T follicular helper cell (primary cell): ENCODE data around the gene TTC21A.

Experiments used
- DNase-seq: peaks from one replicate; pipeline ENCODE4 v3.0.0-alpha.2; 2020; ENCODE audit warnings: low read depth

Gene TTC21A

GRCh38 chr3:39118931-39119660, 11.6 kb downstream of the TTC21A start:
- no peak for DNase-seq

GRCh38 chr3:39121621-39122020, 14.1 kb downstream of the TTC21A start:
- no peak for DNase-seq

GRCh38 chr3:39122813-39123212, 15.3 kb downstream of the TTC21A start:
- no peak for DNase-seq

GRCh38 chr3:39124876-39125840, 17.7 kb downstream of the TTC21A start:
- DNase-seq: no peak

- DNase-seq: no peak
Measured at GRCh38 chr3:39125841-39126500, 18.5 kb downstream of the TTC21A start.

GRCh38 chr3:39126532-39127071, 19.1 kb downstream of the TTC21A start:
- no peak for DNase-seq

- DNase-seq: no peak
Measured at GRCh38 chr3:39127269-39127907, 19.9 kb downstream of the TTC21A start.

GRCh38 chr3:39127908-39128304, 20.4 kb downstream of the TTC21A start:
- DNase-seq: no peak

- no peak for DNase-seq
Measured at GRCh38 chr3:39128951-39129350, 21.5 kb downstream of the TTC21A start.

- no peak for DNase-seq
Measured at GRCh38 chr3:39130026-39130425, 22.5 kb downstream of the TTC21A start.

- DNase-seq: no peak
Measured at GRCh38 chr3:39130693-39131265, 23.3 kb downstream of the TTC21A start.

GRCh38 chr3:39132096-39133092, 24.9 kb downstream of the TTC21A start:
- no peak for DNase-seq

GRCh38 chr3:39133093-39133490, 25.6 kb downstream of the TTC21A start:
- DNase-seq: no peak

GRCh38 chr3:39133822-39134221, 26.3 kb downstream of the TTC21A start:
- no peak for DNase-seq

- no peak for DNase-seq
Measured at GRCh38 chr3:39134305-39134704, 26.8 kb downstream of the TTC21A start.

- no peak for DNase-seq
Measured at GRCh38 chr3:39135170-39135805, 27.8 kb downstream of the TTC21A start.

GRCh38 chr3:39136533-39137434, 29.3 kb downstream of the TTC21A start:
- no peak for DNase-seq

- DNase-seq: no peak
Measured at GRCh38 chr3:39137435-39137936, 30.0 kb downstream of the TTC21A start.
